SK-N-SH (cell line): ENCODE data around the gene CCR6.

ENCODE experiments used
- CHD2 ChIP-seq: fragments of 150-350 bp; IDR thresholded peaks from 2 replicates; pipeline ENCODE4 v1.6.1; 2018; ENCODE audit warnings: low read length; ENCODE audit not compliant: partially characterized antibody
- EZH2phosphoT487 ChIP-seq: fragments of 200-600 bp; sonication (generic); IDR thresholded peaks from 2 replicates; pipeline ENCODE4 v1.6.1; 2017; ENCODE audit warnings: low read depth, mixed run types, mild to moderate bottlenecking, antibody characterized with exemption, moderate library complexity, borderline replicate concordance
- GATA2 ChIP-seq: sonication (generic); formaldehyde crosslinking; IDR thresholded peaks from 2 replicates; pipeline ENCODE4 v1.5.0; 2020; ENCODE audit warnings: mild to moderate bottlenecking, missing genetic modification reagents
- TF ChIP-seq, protein P1 (sequence below): IDR thresholded peaks from 2 replicates; pipeline ENCODE4 v1.4.0; 2012; ENCODE audit warnings: low read depth
- TF ChIP-seq, protein P2 (sequence below): fragments of 200-600 bp; sonication (generic); IDR thresholded peaks from 2 replicates; pipeline ENCODE4 v1.6.1; 2017; ENCODE audit warnings: antibody characterized with exemption, mild to moderate bottlenecking, moderate library complexity
- TF ChIP-seq, protein P3 (sequence below): fragments of 150-350 bp; IDR thresholded peaks from 2 replicates; pipeline ENCODE4 v1.6.1; 2017; ENCODE audit warnings: antibody characterized with exemption, low read length, low read depth, borderline replicate concordance

DNA sequence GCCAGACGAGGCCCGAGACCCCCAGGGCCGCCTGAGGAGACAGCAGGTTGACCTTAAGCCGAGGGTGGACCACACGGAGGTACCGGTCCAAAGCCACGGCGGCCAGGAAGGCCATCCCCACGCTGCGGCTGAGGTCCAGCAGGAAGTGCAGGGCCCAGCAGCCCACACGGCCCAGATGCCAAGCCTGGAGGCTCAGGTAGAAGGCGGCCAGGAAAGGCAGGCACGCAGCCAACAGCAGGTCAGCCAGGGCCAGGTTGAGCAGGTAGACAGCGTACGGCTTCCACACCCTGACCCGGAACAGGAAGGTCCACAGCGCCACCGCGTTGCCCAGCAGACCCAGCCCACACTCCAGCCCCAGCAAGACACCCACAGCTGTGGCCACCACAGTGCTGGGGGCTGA is 34.5 kb downstream of the CCR6 start:
- TF ChIP-seq EZH2phosphoT487 (no peak), CHD2 (no peak), GATA2 (CRISPR knock-in tag) (no peak)
- TF ChIP-seq, protein P1, sequence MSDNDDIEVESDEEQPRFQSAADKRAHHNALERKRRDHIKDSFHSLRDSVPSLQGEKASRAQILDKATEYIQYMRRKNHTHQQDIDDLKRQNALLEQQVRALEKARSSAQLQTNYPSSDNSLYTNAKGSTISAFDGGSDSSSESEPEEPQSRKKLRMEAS: no peak
- TF ChIP-seq, protein P2, sequence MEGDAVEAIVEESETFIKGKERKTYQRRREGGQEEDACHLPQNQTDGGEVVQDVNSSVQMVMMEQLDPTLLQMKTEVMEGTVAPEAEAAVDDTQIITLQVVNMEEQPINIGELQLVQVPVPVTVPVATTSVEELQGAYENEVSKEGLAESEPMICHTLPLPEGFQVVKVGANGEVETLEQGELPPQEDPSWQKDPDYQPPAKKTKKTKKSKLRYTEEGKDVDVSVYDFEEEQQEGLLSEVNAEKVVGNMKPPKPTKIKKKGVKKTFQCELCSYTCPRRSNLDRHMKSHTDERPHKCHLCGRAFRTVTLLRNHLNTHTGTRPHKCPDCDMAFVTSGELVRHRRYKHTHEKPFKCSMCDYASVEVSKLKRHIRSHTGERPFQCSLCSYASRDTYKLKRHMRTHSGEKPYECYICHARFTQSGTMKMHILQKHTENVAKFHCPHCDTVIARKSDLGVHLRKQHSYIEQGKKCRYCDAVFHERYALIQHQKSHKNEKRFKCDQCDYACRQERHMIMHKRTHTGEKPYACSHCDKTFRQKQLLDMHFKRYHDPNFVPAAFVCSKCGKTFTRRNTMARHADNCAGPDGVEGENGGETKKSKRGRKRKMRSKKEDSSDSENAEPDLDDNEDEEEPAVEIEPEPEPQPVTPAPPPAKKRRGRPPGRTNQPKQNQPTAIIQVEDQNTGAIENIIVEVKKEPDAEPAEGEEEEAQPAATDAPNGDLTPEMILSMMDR: no peak
- TF ChIP-seq, protein P3, sequence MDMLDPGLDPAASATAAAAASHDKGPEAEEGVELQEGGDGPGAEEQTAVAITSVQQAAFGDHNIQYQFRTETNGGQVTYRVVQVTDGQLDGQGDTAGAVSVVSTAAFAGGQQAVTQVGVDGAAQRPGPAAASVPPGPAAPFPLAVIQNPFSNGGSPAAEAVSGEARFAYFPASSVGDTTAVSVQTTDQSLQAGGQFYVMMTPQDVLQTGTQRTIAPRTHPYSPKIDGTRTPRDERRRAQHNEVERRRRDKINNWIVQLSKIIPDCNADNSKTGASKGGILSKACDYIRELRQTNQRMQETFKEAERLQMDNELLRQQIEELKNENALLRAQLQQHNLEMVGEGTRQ: no peak
